CD4-positive, alpha-beta T cell (primary cell): ENCODE data around the gene JDP2. TPM values are rescaled to one million over a fixed set of nuclear protein-coding genes. Genes with fewer than 3 reads are reported as not detected.

Experiments
- ATAC-seq: fragments of 200-7000 bp; cut with Tn5 transposase; one replicate; pipeline ENCODE4 v1.10.0; 2022; ENCODE audit warnings: mild to moderate bottlenecking; ENCODE audit not compliant: poor library complexity
- CTCF ChIA-PET: fragments of 350-600 bp; sonication (Branson Sonifier 250); formaldehyde crosslinking; loops from one replicate; lab custom pipeline; 2021; ENCODE audit warnings: antibody characterized with exemption, inconsistent platforms; lab: Charles Lee
- POLR2A ChIA-PET: fragments of 350-600 bp; sonication (Branson Sonifier 250); formaldehyde crosslinking; loops from one replicate; lab custom pipeline; 2021; ENCODE audit warnings: antibody characterized with exemption, inconsistent platforms; lab: Charles Lee
- DNase-seq, 14 experiments: peaks; one replicate each; pipeline ENCODE4 v3.0.0-alpha.2; 2013 to 2020; ENCODE audit warnings: mixed read lengths in 2 of 14
- H3K27ac ChIP-seq, 2 donors: one replicate each; pipeline versions ENCODE4 v1.5.1 to v1.7.0; 2013; ENCODE audit warnings: low read length in 2 of 2, low read depth in 1 of 2, mild to moderate bottlenecking in 1 of 2
- H3K27me3 ChIP-seq, 2 experiments: 1 replicate in 1 of 2; 2 replicates in 1 of 2; pipeline versions ENCODE4 v1.6.1 to v1.7.0; 2013; ENCODE audit warnings: low read length in 2 of 2, control low read depth in 1 of 2, mild to moderate bottlenecking in 1 of 2, moderate library complexity in 1 of 2; ENCODE audit not compliant: insufficient read depth in 2 of 2, control insufficient read depth in 1 of 2
- H3K36me3 ChIP-seq: one replicate; pipeline ENCODE4 v1.6.1; 2013; ENCODE audit warnings: low read length, control low read depth; ENCODE audit not compliant: insufficient read depth
- H3K4me1 ChIP-seq: one replicate; pipeline ENCODE4 v1.6.1; 2013; ENCODE audit warnings: low read length, control low read depth; ENCODE audit not compliant: insufficient read depth
- H3K4me3 ChIP-seq: one replicate; pipeline ENCODE4 v1.5.1; 2013; ENCODE audit warnings: mild to moderate bottlenecking, low read length, moderate library complexity
- H3K9me3 ChIP-seq, 2 experiments: 1 replicate in 1 of 2; 2 replicates in 1 of 2; pipeline versions ENCODE4 v1.6.1 to v1.7.0; 2013; ENCODE audit warnings: low read length in 2 of 2, mild to moderate bottlenecking in 2 of 2, control low read depth in 1 of 2, moderate library complexity in 1 of 2; ENCODE audit not compliant: control insufficient read depth in 1 of 2, insufficient read depth in 1 of 2
- H3K27ac Mint-ChIP-seq: one replicate; pipeline ENCODE4 v1.8.0; 2020; ENCODE audit warnings: mixed read lengths
- H3K27me3 Mint-ChIP-seq: one replicate; pipeline ENCODE4 v1.8.0; 2021; ENCODE audit warnings: mixed read lengths
- H3K36me3 Mint-ChIP-seq: one replicate; pipeline ENCODE4 v1.8.0; 2021; ENCODE audit warnings: low read depth, mixed read lengths
- H3K4me1 Mint-ChIP-seq: one replicate; pipeline ENCODE4 v1.8.0; 2021; ENCODE audit warnings: low read depth, mixed read lengths
- H3K4me3 Mint-ChIP-seq: one replicate; pipeline ENCODE4 v1.8.0; 2020; ENCODE audit warnings: mild to moderate bottlenecking, mixed read lengths
- H3K9me3 Mint-ChIP-seq: one replicate; pipeline ENCODE4 v1.8.0; 2020; ENCODE audit warnings: mixed read lengths
- CTCF ChIP-seq: fragments of 200-600 bp; IDR thresholded peaks from one replicate; pipeline ENCODE4 v1.8.0; 2022; ENCODE audit warnings: antibody characterized with exemption, mild to moderate bottlenecking
- intact Hi-C, 2 experiments: fragments of 100-400 bp; cut with DNase I in 1 of 2; cut with micrococcal nuclease in 1 of 2; formaldehyde crosslinking; loops; one replicate each; pipeline versions ENCODE4 v1.15.1 to v1.9.0; 2023 to 2025; cut with DNase I, micrococcal nuclease
- total RNA-seq, 174 experiments: library from RNA in 2 of 174; stranded (reverse) in 2 of 174; gene quantifications; one replicate each; pipeline ENCODE4 v1.2.3 and lab custom pipeline; 2021 to 2026

Gene JDP2
- total RNA-seq, 2 experiments from 2014 or later, result 1.1 to 1.2 TPM

- no peak overlapping the region for H3K27ac ChIP-seq
- peak in 2 of 14 experiments; percentile 13 to 34 for DNase-seq
- CTCF ChIA-PET, result interaction anchor here (0.6 kb wide), 1 partner anchor 218 kb away, joined by 3 read pairs; no protein-coding TSS in a partner anchor
- Mint-ChIP-seq H3K9me3 (peaks cover 2% of the 10 kb centered on the region), H3K4me1 (peaks cover 16% of the 10 kb centered on the region), H3K36me3 (no peaks in the 10 kb centered on the region), H3K27me3 (peaks cover 21% of the 10 kb centered on the region), H3K27ac (no peak overlapping the region), H3K4me3 (no peak overlapping the region)
- H3K4me3 ChIP-seq, result no peak overlapping the region
- no peaks in the 10 kb centered on the region for H3K9me3 ChIP-seq
- no peaks in the 10 kb centered on the region for H3K36me3 ChIP-seq
- intact Hi-C loops, result loop anchor here in 1 of 2 experiments (10.0 kb wide), 1 partner anchor 117 kb away; no protein-coding TSS in a partner anchor
- POLR2A ChIA-PET, result no interaction called here
- H3K4me1 ChIP-seq, result peaks cover 11% of the 10 kb centered on the region
- H3K27me3 ChIP-seq, result peaks cover 4 to 6% of the 10 kb centered on the region in 2 experiments
- ATAC-seq, result no peak
- no peak for TF ChIP-seq CTCF
Measured at GRCh38 chr14:75422169-75422568, 5.7 kb upstream of the JDP2 start.

- Mint-ChIP-seq H3K4me3 (no peak overlapping the region), H3K9me3 (peaks cover 2% of the 10 kb centered on the region), H3K27me3 (peaks cover 27% of the 10 kb centered on the region), H3K36me3 (no peaks in the 10 kb centered on the region), H3K4me1 (peaks cover 8% of the 10 kb centered on the region), H3K27ac (no peak overlapping the region)
- TF ChIP-seq CTCF, result no peak
- no peak overlapping the region for H3K27ac ChIP-seq
- peaks cover 18% of the 10 kb centered on the region for H3K4me1 ChIP-seq
- ChIA-PET CTCF (no interaction called here), POLR2A (no interaction called here)
- intact Hi-C loops, result loop anchor here in 1 of 2 experiments (10.0 kb wide), 1 partner anchor 120 kb away; no protein-coding TSS in a partner anchor
- peaks cover 10 to 19% of the 10 kb centered on the region in 2 experiments for H3K27me3 ChIP-seq
- H3K36me3 ChIP-seq, result no peaks in the 10 kb centered on the region
- no peak overlapping the region for H3K4me3 ChIP-seq
- DNase-seq, result no peak
- ATAC-seq, result no peak
- no peaks in the 10 kb centered on the region for H3K9me3 ChIP-seq
Measured at GRCh38 chr14:75424496-75424895, 3.3 kb upstream of the JDP2 start.

- Histone ChIP-seq H3K4me1 (peaks cover 18% of the 10 kb centered on the region), H3K9me3 (no peaks in the 10 kb centered on the region), H3K36me3 (no peaks in the 10 kb centered on the region), H3K4me3 (no peak overlapping the region), H3K27ac (no peak overlapping the region), H3K27me3 (peaks cover 10 to 19% of the 10 kb centered on the region in 2 experiments)
- intact Hi-C loops, result loop anchor here in 1 of 2 experiments (5.0 to 10.0 kb wide), 2 partner anchors 93 to 121 kb away; no protein-coding TSS in a partner anchor
- H3K4me1 Mint-ChIP-seq, result no peaks in the 10 kb centered on the region
- H3K4me3 Mint-ChIP-seq, result no peak overlapping the region
- POLR2A ChIA-PET, result no interaction called here
- H3K27me3 Mint-ChIP-seq, result peaks cover 33% of the 10 kb centered on the region
- no peak overlapping the region for H3K27ac Mint-ChIP-seq
- peaks cover 2% of the 10 kb centered on the region for H3K9me3 Mint-ChIP-seq
- ATAC-seq, result no peak
- H3K36me3 Mint-ChIP-seq, result no peaks in the 10 kb centered on the region
- no peak for TF ChIP-seq CTCF
- CTCF ChIA-PET, result no interaction called here
- no peak for DNase-seq
Measured at GRCh38 chr14:75425446-75425845, 2.4 kb upstream of the JDP2 start.
